Heart left ventricle (tissue), 13 donors: ENCODE data around the gene RBM46.

ENCODE experiments used
- CTCF ChIP-seq, 12 donors: fragments of 200-600 bp; sonication (generic) in 4 of 12; IDR thresholded peaks; one replicate each; pipeline versions ENCODE4 v1.5.0 to v1.8.0; 2018 to 2022; ENCODE audit warnings: antibody characterized with exemption in 12 of 12, mild to moderate bottlenecking in 5 of 12
- POLR2A ChIP-seq, 2 donors: fragments of 450-650 bp; IDR thresholded peaks; one replicate each; pipeline ENCODE4 v1.6.1; 2017; ENCODE audit warnings: antibody characterized with exemption in 2 of 2, mild to moderate bottlenecking in 2 of 2, moderate library complexity in 2 of 2
- donor health status: ischemic (EF 13 %, LVEDD 7.1; RV severe dilation, severe dysfunction).
- donor health status: DM: no; HTN: yes; CAD: no.
- donor health status: DM: no; HTN: no; CAD: no.
- donor health status: ischemic (EF 25% LVEDD 6.9; RV normal size, moderate dysfunction).
- donor health status: ischemic (EF 25% LVEDD 5.7; RV mildly dilated, moderate dysfunction).
- donor health status: ischemic (EF 35%, LVEDD 5.7; RV mildly dilated, moderate dysfunction).
- donor health status: nonischemic (EF 11% LVEDD 7.7; RV severe dilation, severe dysfunction).
- donor health status: DM: yes; HTN: yes; CAD: no.
- donor health status: PGD.
- donor health status: ischemic (EF 29% LVEDD 5.4; RV normal size, mild dysfunction).
- donor health status: nonischemic (EF 23%, LVEDD 6.1; RV moderate dilation, normal function).

GRCh38 chr4:154818230-154818629 lies 37.2 kb downstream of the RBM46 start:
- TF ChIP-seq CTCF (IDR thresholded peaks at IDR 0.05) (no peak), POLR2A (IDR thresholded peaks at IDR 0.05) (no peak)
